Measurements from ENCODE around the gene KLHL29.

KLHL29 gene

GRCh38 chr2:23596316-23596885, 211.4 kb downstream of the KLHL29 start:
- TF ChIP-seq, protein P1, sequence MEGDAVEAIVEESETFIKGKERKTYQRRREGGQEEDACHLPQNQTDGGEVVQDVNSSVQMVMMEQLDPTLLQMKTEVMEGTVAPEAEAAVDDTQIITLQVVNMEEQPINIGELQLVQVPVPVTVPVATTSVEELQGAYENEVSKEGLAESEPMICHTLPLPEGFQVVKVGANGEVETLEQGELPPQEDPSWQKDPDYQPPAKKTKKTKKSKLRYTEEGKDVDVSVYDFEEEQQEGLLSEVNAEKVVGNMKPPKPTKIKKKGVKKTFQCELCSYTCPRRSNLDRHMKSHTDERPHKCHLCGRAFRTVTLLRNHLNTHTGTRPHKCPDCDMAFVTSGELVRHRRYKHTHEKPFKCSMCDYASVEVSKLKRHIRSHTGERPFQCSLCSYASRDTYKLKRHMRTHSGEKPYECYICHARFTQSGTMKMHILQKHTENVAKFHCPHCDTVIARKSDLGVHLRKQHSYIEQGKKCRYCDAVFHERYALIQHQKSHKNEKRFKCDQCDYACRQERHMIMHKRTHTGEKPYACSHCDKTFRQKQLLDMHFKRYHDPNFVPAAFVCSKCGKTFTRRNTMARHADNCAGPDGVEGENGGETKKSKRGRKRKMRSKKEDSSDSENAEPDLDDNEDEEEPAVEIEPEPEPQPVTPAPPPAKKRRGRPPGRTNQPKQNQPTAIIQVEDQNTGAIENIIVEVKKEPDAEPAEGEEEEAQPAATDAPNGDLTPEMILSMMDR (conservative IDR thresholded peaks at IDR 0.05) = no peak
- no peak for TF ChIP-seq ZFX (IDR thresholded peaks at IDR 0.05)
- no peak overlapping the region for H3K27ac ChIP-seq

- H3K27ac ChIP-seq = no peak overlapping the region
These were observed 212.7 kb downstream of the KLHL29 start for GRCh38 chr2:23597687-23598086.

DNA sequence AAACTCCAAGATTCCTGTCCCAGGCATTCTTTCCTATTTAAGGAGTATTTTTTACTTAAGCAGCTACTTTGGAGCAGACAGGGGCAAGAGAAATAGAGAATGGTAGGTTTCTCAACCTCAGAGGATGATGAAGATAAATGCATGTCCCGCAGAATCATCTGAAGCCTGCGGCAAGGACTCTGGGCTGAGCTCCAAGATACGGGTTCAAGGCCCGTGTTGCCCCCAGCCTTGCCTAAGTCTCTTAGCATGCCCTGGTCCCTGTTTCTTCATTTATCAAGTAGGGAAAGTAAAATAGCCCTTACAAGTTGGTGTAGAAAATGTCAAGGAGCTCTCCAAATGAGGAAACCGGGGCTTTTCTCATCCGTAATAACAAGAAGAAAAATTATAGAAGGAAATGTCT, 214.0 kb downstream of the KLHL29 start:
- H3K27ac ChIP-seq = peak overlapping the region; percentile 8
- TF ChIP-seq, protein P1 (conservative IDR thresholded peaks at IDR 0.05) = no peak
- TF ChIP-seq ZFX (IDR thresholded peaks at IDR 0.05) = no peak

More at GRCh38 chr2:23597687-23598086, 212.7 kb downstream of the KLHL29 start:
- no peak for TF ChIP-seq ZFX (IDR thresholded peaks at IDR 0.05)
- TF ChIP-seq, protein P1 (conservative IDR thresholded peaks at IDR 0.05) = no peak

GRCh38 chr2:23599667-23600066, 214.7 kb downstream of the KLHL29 start:
- TF ChIP-seq, protein P1 (conservative IDR thresholded peaks at IDR 0.05) = no peak
- TF ChIP-seq ZFX (IDR thresholded peaks at IDR 0.05) = no peak
- H3K27ac ChIP-seq = peak overlapping the region; percentile 58

DNA sequence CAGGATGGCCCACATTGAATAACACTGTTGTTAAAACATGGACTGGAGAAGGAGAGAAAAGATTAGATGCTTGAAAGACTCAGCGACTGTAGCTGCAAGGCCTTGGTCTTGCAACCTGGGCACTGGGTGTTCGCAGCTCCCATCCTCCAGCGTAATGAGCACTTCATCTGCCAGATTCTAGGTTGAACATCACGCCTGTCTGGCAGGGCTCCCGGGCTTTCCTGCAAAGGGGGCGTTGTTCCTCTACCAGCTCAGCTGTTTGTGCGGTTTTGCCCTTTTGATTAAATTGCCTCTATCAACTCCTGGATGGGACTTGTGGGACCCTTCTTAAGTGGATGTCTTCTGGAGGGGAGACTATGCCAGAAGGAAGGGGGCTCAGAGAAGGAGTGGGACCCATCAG, 215.4 kb downstream of the KLHL29 start:
- no peak for TF ChIP-seq ZFX (IDR thresholded peaks at IDR 0.05)
- TF ChIP-seq, protein P1 (conservative IDR thresholded peaks at IDR 0.05) = no peak
- H3K27ac ChIP-seq = peak overlapping the region; percentile 58

GRCh38 chr2:23601301-23601965, 216.5 kb downstream of the KLHL29 start:
- TF ChIP-seq, protein P1 (conservative IDR thresholded peaks at IDR 0.05) = no peak
- no peak overlapping the region for H3K27ac ChIP-seq

DNA sequence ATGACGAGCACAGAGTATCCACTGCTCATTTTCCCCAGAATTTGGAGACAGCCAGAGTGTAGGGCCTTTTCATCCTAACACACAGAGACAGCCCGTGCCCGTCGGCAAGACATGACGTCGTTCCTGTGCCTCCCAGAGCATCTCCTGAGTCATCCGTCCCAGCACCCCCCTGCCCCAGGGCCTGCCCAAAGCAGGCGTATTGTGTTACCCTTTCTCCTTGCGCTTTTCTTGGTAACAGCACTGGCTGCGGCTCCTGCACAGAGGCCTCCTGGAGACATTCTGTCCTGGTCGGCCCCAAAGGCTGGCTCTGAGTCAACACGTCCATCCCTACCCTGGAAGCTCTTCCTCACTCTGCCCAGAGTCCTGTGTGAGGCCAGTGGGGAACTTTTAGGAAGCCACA, 217.1 kb downstream of the KLHL29 start:
- TF ChIP-seq ZFX (IDR thresholded peaks at IDR 0.05) = no peak
- TF ChIP-seq, protein P1 (conservative IDR thresholded peaks at IDR 0.05) = no peak
- no peak overlapping the region for H3K27ac ChIP-seq
